K562 (cell line): Measurements from ENCODE around the gene KCNE1. TPM values are rescaled to one million over a fixed set of nuclear protein-coding genes. Genes with fewer than 3 reads are reported as not detected.
A peak's percentile ranks its signal among the peaks of the same experiment; 100 is the strongest.

ENCODE experiments used
- DACH1 ChIP-seq: fragments of 450-650 bp; IDR thresholded peaks from 2 replicates; pipeline ENCODE4 v1.6.1; 2018; ENCODE audit not compliant: partially characterized antibody
- EP400 ChIP-seq: fragments of 450-650 bp; IDR thresholded peaks from 2 replicates; pipeline ENCODE4 v1.6.1; 2017; ENCODE audit warnings: antibody characterized with exemption, mild to moderate bottlenecking, moderate library complexity
- ESRRB ChIP-seq: fragments of 250-450 bp; sonication (Bioruptor Pico); IDR thresholded peaks from 2 replicates; pipeline ENCODE4 v1.5.0; 2020; ENCODE audit warnings: mild to moderate bottlenecking, moderate library complexity, borderline replicate concordance
- FOXK1 ChIP-seq: sonication (generic); formaldehyde crosslinking; IDR thresholded peaks from 2 replicates; pipeline ENCODE4 v1.8.0; 2022; ENCODE audit warnings: missing genetic modification reagents, mild to moderate bottlenecking, borderline replicate concordance
- MEF2D ChIP-seq: conservative IDR thresholded peaks from 2 replicates; pipeline ENCODE4 v1.6.1; 2016; ENCODE audit warnings: low read depth, missing genetic modification characterization, missing compliant biosample characterization
- MYBL2 ChIP-seq, 2 experiments: fragments of 450-650 bp in 1 of 2; sonication (generic) in 1 of 2; formaldehyde crosslinking in 1 of 2; IDR thresholded peaks; 2 replicates each; pipeline versions ENCODE4 v1.6.1 to v1.8.1; 2017 to 2022; ENCODE audit warnings: borderline replicate concordance in 1 of 2, inconsistent platforms in 1 of 2, low read depth in 1 of 2, mild to moderate bottlenecking in 1 of 2, missing genetic modification reagents in 1 of 2, moderate library complexity in 1 of 2
- NCOA6 ChIP-seq: fragments of 450-650 bp; IDR thresholded peaks from 2 replicates; pipeline ENCODE4 v1.6.1; 2017; ENCODE audit warnings: mild to moderate bottlenecking
- POU5F1 ChIP-seq: fragments of 150-350 bp; IDR thresholded peaks from 2 replicates; pipeline ENCODE4 v1.6.1; 2014; ENCODE audit warnings: borderline replicate concordance, low read length, low read depth, mild to moderate bottlenecking; ENCODE audit not compliant: partially characterized antibody
- RBM34 ChIP-seq: fragments of 200-400 bp; formaldehyde crosslinking; IDR thresholded peaks from 2 replicates; pipeline ENCODE4 v1.6.1; 2018; ENCODE audit warnings: low read length, borderline replicate concordance; ENCODE audit not compliant: insufficient read depth
- STAT6 ChIP-seq: sonication (generic); formaldehyde crosslinking; IDR thresholded peaks from 2 replicates; pipeline ENCODE4 v1.8.1; 2023; ENCODE audit warnings: mild to moderate bottlenecking, missing genetic modification reagents
- USF1 ChIP-seq: sonication (generic); formaldehyde crosslinking; IDR thresholded peaks from 2 replicates; pipeline ENCODE4 v1.9.0; 2022; ENCODE audit warnings: mild to moderate bottlenecking, missing genetic modification reagents
- ZKSCAN8 ChIP-seq: fragments of 200-800 bp; sonication (Bioruptor generic); IDR thresholded peaks from 2 replicates; pipeline ENCODE4 v1.6.1; 2016; ENCODE audit warnings: missing genetic modification characterization, missing compliant biosample characterization
- ZNF165 ChIP-seq: fragments of 250-450 bp; sonication (Bioruptor Pico); IDR thresholded peaks from 2 replicates; pipeline ENCODE4 v1.4.0; 2020; ENCODE audit warnings: borderline replicate concordance
- ZNF551 ChIP-seq: fragments of 250-450 bp; sonication (Bioruptor Pico); IDR thresholded peaks from 2 replicates; pipeline ENCODE4 v1.5.0; 2021; ENCODE audit warnings: mild to moderate bottlenecking, moderate library complexity
- ZNF740 ChIP-seq, 3 experiments: fragments of 200-800 bp in 1 of 3; sonication (Bioruptor generic) in 1 of 3; sonication (generic) in 1 of 3; formaldehyde crosslinking in 1 of 3; IDR thresholded peaks; 2 replicates each; pipeline versions ENCODE4 v1.6.1 to v1.8.0; 2016 to 2022; ENCODE audit warnings: mild to moderate bottlenecking in 2 of 3, missing compliant biosample characterization in 2 of 3, missing genetic modification characterization in 2 of 3, missing genetic modification reagents in 1 of 3
- polyA plus RNA-seq, 8 experiments: library from polyadenylated mRNA; depleted of rRNA in 4 of 8; stranded (reverse) in 5 of 8; unstranded in 3 of 8; fragments of >200 nt; fragmentation: Nextera tagmentation in 2 of 8; fragmentation: Illumina TruSeq in 1 of 8; extraction: Ambion mirVana in 2 of 8; extraction: Trizol in 1 of 8; gene quantifications; 2 replicates each; pipeline versions ENCODE4 v1.2.1 to v1.2.3, GENCODE V29; 2011 to 2014; ENCODE audit warnings: inconsistent platforms in 1 of 8, missing spikeins in 1 of 8
- total RNA-seq, 7 experiments: library from RNA; depleted of rRNA in 6 of 7; stranded (reverse); fragments of >200 nt in 6 of 7; fragmentation: Illumina TruSeq in 2 of 7; extraction: Trizol in 2 of 7; gene quantifications; 2 replicates each; pipeline versions ENCODE4 v1.2.1 to v1.2.3, GENCODE V29; 2011 to 2021; ENCODE audit warnings: low replicate concordance in 1 of 7
- TF ChIP-seq, protein P1 (sequence below): fragments of 450-650 bp; IDR thresholded peaks from 2 replicates; pipeline ENCODE4 v1.6.1; 2016; ENCODE audit warnings: antibody characterized with exemption
- TF ChIP-seq, protein P2 (sequence below): fragments of 250-450 bp; sonication (Bioruptor Pico); IDR thresholded peaks from 2 replicates; pipeline ENCODE4 v1.5.0; 2021; ENCODE audit warnings: mild to moderate bottlenecking, borderline replicate concordance

KCNE1 gene
- total and polyA plus RNA-seq, 9 of the 15 experiments (the other 6 are each of a cell fraction or from before 2014, with no cell fraction given) = 0.05 to 0.22 (median 0.11) TPM; not detected in 3

GRCh38 chr21:34545079-34545884 is 33.3 kb upstream of the KCNE1 start (continued):
- TF ChIP-seq, protein P1, sequence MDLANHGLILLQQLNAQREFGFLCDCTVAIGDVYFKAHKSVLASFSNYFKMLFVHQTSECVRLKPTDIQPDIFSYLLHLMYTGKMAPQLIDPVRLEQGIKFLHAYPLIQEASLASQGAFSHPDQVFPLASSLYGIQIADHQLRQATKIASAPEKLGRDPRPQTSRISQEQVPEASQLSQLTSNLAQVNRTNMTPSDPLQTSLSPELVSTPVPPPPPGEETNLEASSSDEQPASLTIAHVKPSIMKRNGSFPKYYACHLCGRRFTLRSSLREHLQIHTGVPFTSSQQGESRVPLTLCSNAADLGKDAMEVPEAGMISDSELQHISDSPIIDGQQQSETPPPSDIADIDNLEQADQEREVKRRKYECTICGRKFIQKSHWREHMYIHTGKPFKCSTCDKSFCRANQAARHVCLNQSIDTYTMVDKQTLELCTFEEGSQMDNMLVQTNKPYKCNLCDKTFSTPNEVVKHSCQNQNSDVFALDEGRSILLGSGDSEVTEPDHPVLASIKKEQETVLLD = no peak
- TF ChIP-seq MEF2D (tag) (peak; percentile 89; the same call in 1 of the 2 replicates), USF1 (CRISPR knock-in tag) (0 out of 2 replicates have a peak, but pooled peaks have one; percentile 9), ZNF551 (CRISPR knock-in tag) (no peak), ZNF165 (0 out of 2 replicates have a peak, but pooled peaks have one; percentile 43), STAT6 (no peak), RBM34 (no peak), MYBL2 (IDR thresholded peaks at IDR 0.05; ENCODE audit: low read depth) (no peak), MYBL2 (CRISPR knock-in tag; IDR thresholded peaks at IDR 0.05; ENCODE audit: borderline replicate concordance) (no peak), EP400 (no peak), NCOA6 (no peak), DACH1 (no peak), ZNF740 (CRISPR knock-in tag; IDR thresholded peaks at IDR 0.05) (0 out of 2 replicates have a peak, but pooled peaks have one; percentile 31), ZNF740 (tag; IDR thresholded peaks at IDR 0.05) (no peak), FOXK1 (CRISPR knock-in tag) (peak; percentile 70; the same call in 1 of the 2 replicates), POU5F1 (no peak), ZKSCAN8 (CRISPR knock-in tag) (peak; percentile 43; the same call in 1 of the 2 replicates), ESRRB (CRISPR knock-in tag) (no peak)
- TF ChIP-seq, protein P2, sequence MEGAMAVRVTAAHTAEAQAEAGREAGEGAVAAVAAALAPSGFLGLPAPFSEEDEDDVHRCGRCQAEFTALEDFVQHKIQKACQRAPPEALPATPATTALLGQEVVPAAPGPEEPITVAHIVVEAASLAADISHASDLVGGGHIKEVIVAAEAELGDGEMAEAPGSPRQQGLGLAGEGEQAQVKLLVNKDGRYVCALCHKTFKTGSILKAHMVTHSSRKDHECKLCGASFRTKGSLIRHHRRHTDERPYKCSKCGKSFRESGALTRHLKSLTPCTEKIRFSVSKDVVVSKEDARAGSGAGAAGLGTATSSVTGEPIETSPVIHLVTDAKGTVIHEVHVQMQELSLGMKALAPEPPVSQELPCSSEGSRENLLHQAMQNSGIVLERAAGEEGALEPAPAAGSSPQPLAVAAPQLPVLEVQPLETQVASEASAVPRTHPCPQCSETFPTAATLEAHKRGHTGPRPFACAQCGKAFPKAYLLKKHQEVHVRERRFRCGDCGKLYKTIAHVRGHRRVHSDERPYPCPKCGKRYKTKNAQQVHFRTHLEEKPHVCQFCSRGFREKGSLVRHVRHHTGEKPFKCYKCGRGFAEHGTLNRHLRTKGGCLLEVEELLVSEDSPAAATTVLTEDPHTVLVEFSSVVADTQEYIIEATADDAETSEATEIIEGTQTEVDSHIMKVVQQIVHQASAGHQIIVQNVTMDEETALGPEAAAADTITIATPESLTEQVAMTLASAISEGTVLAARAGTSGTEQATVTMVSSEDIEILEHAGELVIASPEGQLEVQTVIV (CRISPR knock-in tag) = no peak
